GM19025 (cell line): ENCODE measurements around the gene PPIL6.
A peak's percentile ranks its signal among the peaks of the same experiment; 100 is the strongest.
"Not testable (repeated sequence)": the region's sequence is repeated elsewhere in the genome, so short reads cannot be mapped to it uniquely, and the experiment has no call there.

Experiments used
- ATAC-seq: cut with Tn5 transposase; IDR thresholded peaks from one replicate; pipeline ENCODE4 v1.9.1; 2021; ENCODE audit warnings: mild to moderate bottlenecking, low read depth, moderate library complexity; ENCODE audit not compliant: unreplicated experiment

Gene PPIL6

DNA sequence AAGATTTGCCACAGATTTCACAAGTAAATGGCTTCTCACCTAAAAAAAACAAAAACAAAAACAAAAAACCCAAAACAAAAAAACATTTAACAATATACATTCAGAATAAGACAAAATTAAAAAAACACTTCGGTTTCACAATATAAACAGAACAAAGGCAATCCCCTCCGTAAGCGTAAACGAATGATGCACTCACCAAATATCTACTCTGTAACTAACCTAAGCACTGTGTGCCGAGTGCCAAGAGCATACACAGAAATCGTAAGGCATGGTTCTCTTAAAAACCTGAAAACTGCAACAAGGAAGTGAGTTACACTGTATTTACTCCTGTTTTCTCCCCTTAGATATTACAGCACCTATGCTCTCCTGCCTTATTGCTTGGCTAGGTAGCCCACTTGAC is 27.3 kb upstream of the PPIL6 start:
- no peak for ATAC-seq

DNA sequence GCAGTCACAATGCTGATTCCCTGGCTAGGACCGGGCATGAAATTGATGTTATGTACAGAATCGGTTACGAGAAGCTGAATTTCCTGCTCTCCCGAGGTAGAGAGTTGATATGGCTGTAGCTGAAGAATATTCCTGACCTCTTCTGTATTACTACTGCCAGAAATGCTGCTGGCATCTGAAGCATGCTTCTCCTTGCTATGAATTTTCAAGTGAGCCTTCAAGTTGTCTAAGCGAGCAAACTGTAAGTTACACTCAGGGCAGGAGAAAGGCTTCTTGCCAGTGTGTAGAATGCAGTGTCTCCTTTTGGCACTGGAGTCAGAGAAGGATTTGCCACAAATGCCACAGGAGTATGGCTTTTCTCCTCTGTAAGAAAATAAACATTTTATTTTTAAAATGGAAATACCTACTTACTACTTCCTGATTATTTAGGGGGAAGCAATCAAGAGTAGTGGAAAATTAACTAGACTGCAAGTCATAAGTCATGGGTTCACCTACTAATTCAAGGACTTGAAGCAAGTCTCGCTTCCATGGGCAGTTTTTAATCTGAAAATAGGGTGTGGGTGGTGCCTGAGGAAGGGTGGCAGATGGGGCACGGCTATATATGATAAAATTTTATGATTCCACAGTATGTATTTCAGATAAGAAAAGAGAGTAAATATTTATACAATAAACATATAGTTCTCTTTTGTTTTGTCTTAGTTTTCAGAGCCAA is 25.9 kb upstream of the PPIL6 start:
- no peak for ATAC-seq

DNA sequence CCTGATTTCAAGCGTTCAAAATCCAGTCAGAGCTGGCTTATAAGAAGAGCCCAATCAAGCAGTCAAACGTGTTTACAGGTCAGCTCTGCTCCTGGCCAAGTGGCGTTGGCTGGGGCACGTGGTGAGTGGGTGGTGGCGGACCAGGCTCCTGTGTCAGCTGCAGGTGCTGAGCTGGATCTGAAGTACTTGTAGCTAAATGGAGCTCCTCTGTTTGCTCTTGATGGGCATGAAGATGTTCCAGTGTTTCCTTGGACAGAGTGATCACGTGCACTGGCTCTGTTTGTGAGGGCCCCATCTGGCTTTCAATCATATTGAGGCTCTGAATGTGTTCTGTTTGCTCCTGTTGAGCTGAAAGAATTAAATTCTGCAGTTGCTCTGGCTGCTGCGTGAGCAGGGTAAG is 25.3 kb upstream of the PPIL6 start:
- ATAC-seq, result no peak

DNA sequence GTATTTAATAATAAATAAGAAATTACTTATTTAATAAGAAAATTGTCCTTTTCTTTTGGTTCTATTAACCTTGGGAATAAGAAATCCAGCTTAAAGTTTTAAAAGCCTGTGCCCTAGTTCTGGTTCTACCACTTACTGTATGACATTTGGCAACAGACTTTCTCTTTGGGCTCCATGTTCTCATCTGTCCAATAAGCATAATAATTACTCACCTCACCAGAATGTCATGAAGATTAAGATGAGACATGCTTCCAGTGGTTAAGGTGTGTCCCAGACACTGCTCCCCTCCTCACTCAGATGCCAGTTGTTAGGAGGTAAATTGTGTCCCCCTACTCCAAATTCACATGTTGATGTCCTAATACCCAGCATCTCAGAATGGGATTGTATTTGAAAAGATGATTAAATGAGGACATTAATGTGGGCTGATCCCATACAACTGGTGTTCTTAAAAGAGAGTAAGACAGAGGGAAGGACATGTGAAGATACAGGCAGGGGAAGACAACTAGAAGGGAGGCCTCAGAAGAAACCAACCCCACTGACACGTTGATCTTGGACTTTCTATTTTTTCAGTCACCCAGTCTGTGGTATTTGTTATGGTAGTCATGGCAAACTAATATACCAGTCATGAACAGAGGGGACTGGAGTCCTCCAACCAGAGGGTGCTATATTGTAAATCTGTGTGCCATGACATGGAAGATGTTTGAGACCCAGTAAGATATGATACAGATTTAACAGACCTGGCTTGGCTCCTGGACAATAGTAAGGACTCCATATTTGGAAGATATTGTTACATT is 21.5 kb upstream of the PPIL6 start:
- no peak for ATAC-seq

DNA sequence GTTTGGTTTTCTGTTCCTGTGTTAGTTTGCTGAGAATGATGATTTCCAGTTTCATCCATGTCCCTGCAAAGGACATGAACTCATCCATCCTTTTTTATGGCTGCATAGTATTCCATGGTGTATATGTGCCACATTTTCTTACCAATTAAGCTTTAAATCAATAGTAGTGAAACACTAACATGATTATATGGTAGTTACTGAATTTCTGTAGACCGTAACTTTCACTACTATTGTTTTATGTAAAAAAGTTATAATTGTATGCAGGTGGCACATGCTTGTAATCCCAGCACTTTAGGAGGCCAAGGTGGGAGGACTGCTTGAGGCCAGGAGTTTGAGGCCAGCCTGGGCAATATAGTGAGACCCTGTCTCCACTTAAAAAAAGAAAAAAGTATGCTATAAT is 20.8 kb upstream of the PPIL6 start:
- not testable (repeated sequence) for ATAC-seq

DNA sequence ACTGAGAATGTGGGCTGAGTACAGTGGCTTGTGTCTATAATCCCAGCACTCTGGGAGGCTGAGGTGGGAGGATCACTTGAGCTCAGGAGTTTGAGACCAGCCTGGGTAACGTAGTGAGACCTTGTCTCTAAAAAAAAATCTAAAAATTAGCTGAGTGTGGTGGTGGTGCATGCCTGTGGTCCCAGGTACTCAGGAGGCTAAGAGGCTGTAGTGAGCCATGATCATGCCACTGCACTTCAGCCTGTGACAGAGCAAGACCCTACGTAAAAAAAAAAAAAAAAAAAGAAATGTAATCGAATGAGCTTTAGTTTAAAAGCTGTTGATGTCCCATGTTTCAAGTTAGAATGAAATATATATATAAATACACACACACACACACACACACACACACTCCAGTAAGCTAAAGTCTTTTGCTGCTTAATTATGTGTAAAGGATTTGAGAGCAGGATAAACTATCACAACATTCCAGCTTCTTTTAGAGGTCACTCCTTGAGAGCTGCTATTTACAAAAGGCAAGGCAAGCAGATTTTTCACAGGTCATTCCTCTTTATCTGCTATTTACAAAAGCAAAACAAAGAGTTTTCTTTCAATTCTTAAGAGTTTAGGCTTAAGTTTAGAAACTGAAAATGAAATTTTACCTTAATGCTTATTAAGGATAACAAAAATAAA is 19.9 kb upstream of the PPIL6 start:
- ATAC-seq, result no peak

DNA sequence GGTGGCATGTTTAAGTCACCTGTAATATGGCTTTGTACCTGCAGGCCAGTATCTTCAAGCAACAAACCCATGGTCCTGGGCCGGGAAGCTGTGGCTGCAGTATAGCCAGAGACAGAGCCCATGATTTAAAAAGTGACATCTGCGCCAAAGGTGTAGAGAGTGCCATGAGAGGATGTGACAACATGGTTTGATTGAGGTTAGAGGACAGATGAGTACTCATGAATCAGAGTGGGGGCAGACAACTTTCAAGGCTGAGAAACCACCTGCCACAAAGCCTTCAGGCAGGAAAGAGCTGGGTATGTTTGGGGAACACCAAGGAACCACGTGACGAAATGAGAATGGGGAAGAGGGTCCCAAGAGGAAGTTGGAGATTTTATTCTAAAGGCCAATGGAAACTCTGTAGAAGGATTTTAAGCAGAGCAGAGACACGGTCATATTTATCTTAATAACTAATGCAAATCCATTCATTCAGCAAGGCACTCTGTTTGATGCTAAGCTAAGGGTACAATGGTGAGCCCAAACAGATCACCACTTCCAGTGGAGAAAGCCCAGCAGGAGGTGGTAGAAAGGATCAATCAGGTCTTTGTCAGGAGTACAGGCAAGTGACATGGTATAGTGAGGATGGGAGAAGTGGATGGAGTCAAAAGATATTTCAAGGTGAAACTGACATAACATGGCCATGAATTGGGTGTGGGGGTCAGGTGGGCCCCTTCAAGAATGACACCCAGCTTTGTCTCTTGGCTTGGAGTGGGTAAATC is 18.5 kb upstream of the PPIL6 start:
- no peak for ATAC-seq

DNA sequence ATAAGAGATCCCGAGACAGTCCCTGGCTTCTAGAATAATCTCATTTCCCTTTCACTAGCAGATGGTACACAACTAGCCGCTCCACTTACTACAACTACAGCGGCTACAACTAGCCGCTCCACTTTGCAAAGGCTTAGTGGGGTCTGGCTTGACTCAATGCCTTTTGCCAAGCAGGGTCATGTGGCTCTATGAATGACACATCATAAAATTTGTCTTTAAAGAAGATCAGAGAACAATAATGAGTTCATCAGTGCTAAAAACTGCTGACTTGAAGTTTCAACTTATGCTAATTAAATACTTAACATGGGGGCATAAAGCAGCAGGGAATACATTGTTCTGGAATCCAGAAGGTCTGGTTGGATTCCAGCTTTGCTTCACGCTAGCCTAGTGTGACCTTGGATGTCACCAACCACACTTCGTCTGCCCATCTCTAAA is 17.2 kb upstream of the PPIL6 start:
- no peak for ATAC-seq

DNA sequence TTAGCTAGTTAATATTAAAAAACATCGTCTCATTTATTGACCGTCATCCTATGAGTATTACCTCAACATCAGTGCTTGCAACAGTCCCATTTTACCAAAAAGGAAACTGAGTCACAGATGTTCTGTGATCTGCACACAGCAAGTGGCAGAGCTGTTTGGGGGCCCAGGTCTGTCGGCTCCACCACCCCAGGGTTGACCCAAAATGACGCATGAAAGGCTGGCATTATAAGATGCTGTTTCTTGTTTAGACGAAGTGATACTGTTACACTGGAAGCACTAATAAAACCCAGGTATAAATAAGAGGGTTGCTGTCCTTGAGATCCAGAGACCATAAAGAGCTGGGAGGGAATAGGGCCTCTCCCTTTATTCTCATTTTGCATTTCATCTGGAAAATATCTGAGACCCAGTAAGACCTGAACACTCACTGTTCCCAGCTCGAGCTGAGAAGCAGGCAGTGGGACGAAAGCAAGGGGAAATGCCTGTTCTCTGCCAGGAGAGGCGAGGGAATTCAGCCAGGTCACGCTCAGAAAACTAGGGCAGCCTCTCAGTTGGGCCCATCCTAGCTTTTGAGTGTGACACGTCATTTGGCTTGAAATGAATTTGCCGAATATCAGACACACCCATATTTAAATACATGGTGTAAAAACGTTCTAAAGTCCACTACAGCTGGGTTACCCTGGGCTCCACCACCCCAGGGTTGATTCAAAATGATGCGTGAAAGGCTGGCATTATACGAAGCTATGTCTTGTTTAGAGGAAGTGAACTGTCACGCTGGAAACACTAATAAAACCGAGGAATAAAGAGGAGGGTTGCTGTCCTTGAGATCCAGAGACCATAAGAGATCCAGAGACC is 16.5 kb upstream of the PPIL6 start:
- ATAC-seq, result no peak

DNA sequence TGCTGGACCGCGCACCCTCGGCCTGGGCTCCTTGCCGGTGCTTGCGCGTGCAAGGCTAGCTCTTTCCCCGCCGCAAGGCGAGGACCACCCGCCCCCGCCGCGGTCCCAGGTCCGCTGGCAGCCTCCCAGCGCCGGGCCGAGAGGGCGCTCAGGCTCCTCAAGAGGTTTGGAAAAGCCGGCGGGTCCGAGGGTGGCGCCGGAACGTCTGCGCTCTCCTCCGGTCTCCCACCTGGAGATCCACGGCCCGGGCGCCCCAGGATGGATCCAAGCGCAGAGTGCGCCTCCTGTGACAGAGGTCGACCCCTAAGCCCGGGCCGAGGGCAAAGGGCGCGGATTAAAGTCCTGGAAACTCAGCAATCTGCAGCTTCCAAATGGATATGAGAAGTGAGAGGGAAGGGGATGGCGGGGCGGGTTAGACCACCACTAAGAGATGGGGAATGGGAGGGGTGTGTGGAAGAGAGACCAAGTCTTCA is 15.7 kb upstream of the PPIL6 start:
- peak; percentile 13 for ATAC-seq

DNA sequence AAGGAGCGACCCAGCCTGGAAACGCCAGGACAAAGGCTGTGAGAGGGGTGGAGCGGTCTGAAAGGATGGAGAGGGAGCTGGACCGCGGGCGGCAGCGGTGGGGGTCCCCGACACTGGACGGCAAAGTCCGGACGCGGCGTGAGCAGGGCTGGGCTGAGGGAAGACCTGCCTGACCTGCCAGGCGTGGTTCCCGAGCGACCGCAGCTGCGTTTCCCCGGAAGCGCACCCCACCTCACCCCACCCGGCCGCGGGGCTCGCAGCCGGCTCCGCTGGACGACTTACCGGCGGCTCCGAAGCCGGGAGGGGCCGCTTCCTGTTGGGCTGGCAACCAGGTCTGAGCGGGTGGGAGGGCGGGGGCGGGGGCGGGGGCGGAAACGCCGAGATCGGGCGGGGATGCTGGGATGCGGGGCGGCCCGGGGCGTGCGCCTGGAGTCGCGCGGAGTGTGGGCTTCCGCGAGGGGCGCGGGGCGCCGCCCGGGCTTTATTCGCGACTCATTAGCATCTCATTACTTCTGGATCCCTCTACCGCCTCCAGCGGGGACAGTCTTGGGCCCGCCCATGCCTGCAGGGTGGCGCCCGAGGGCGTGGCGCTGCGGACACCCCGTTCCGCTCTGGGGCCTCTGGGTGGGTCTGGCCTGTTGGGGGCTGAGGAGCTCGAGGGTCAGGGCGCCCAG is 15.1 kb upstream of the PPIL6 start, which contains the start of gene MICAL1:
Gene MICAL1, minus strand, starts transcription at position 336 of the 674 bp plus-strand sequence. CDS start 1,576 bp downstream, outside the sequence.
- peak; percentile 61 for ATAC-seq

DNA sequence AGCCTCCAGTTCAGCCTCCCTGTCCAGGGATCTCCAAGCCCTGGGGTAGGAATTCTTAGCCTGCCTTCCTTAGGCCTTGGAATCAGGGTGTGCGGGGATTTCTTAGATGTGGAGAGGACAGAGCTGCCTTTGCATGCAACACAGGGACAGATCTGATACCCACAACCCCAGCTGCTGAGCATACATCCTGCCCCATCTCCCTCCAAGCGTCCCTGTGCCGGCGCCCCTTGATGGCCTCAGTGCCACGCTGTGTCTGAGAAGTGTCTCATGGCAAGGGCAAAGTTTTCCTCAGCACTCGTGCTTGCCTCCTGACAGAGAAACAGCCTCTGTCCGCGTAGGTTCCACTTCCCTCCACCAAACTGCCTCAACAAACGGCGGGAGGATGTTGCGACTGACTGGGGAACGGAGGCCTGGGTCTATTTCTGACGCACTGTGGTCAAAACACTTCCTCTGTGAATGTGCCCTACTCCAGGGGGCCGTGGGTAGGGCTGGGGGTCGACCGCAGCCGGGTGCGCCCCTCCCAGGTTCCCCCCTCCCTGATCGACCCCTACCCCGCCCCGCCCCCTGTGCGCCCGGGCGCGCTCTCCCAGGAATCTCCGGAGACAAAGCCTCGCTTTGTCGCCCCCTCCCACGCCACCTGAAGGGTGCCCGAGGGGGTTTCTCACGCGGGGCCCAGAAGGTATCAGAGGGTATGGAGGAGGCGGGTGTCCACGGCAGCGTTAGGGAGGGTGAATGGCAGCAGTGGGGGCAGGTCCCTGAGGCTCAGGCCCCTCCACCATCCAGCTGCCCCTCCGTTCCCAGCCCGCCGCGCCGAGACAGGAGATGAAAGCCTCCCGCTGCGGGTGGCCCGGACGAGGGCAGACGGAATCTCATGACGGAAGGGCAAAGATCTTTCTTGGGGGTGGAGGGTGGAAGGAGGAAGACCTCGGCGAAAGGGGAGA is 14.3 kb upstream of the PPIL6 start:
- peak; percentile 20 for ATAC-seq

DNA sequence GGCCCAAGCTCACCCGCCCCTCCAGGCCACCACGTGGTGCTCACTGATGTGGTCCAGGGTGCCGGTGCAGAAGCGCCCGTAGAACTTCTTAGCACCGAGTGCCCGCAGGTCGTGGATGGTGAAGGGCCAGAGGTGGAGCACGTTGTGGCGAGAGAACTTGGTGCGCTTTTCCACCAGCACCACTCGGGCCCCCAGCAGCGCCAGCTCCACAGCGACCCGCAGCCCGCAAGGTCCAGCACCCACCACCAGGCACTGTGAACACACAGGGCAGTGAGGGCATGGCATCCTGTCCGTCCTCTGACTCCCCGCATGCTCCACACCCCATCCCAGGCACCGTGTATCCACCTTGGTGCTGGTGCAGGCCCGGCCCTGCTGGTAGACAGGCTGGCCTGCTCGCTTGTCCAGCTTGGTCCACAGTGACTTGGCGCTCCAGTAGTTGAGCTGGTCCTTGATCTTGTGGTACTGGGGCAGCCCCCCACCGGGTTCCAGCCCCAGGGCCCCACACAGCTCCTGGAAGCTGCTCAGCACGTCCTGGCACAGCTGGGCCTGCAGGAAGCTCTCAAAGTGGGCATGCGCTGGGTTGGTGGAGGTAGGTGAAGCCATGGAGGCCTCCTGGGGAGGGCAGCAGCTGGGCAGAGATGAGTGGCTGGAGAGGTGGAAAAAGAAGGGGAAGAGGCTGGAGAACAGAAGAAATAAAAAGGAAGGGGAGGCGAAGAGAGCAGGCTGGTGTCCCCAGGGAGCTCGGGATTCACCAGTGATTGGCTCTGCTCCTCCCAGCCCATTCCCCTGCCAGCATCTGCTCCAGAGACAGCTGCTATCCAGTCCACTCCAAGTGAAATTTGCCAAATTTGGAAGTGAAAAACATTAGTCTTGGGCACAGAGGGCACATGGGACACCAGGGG is 13.4 kb upstream of the PPIL6 start:
- no peak for ATAC-seq

DNA sequence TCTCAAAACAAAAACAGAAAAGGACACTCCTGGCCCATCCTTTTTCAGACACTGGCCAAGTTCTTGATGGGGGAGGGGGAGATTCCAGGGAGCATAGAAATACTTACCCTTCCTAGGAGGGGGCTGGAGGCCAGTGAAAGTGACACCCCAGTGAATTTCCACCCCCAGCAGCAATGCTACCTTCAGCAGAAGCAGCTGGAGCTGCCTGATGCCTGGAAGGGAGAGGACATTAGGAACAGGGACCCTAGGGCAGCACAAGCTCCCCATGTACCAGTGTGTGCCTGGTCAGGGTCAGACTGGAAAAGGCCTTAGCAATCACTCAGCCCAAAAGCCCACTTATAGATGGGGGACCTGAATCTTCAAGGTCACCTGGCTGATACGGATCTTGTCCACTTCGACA is 12.7 kb upstream of the PPIL6 start:
- no peak for ATAC-seq

DNA sequence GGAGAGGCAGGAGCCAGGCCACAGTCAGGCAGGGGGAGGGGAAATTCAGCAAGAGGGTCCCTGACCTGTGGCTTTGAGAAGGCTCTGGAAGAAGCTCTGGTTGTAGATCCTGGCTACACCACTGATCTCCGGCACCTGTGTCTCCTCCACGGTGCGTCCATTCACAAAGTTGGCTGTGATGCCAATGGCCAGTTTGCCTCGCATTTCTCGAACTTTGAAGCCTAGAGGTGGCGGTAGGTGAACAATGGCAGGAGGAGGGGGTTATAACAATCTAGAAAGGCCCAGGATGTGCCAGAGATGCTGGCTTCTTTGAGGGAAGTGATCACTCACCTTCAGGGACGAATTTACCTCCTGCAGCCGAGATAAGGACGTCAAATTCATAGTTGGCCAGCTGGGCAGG is 11.8 kb upstream of the PPIL6 start:
- ATAC-seq, result no peak

DNA sequence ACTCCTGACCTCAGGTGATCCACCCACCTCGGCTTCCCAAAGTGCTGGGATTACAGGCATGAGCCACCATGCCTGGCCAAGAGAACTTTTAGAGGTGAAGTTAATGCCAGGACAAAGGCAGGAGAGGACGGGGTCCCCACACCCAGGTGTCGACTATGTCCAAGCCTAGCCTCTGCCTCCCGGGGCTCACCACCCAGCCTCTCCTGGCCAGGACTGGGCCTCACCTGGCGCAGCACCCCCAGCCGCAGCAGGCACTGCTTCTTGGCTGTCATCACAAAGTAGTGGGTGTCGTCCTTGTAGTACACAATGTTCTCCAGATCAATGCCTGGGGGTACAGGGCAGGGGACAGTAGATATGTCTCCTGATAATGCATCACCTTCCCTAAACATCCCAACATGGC is 10.9 kb upstream of the PPIL6 start:
- ATAC-seq, result no peak

DNA sequence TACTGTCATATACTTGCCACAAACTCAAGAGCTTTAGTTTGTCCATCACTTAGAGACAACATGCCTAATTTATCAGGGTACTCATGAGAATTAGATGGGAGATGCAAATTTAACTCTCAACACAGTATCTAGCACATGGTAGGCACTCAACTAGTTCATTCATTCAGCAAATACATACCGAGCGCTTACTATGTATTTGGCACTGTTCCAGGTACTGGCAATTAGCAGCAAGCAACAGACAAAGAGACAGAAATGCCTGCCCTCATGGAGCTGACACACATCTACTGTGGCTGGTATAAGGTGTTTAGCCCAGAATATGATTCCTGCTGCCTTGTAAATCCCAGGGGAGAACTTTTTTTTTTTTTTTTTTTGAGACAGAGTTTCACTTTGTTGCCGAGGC is 10.4 kb upstream of the PPIL6 start:
- no peak for ATAC-seq
